ENCODE results near the gene PTPA.

- TF ChIP-seq GATA3 (IDR thresholded peaks at IDR 0.05; ENCODE audit: low read depth, low read length) = no peak
- TF ChIP-seq GATA2 (IDR thresholded peaks at IDR 0.05; ENCODE audit: low read depth, low read length) = no peak
Observed at GRCh38 chr9:129177791-129178567, 66.8 kb downstream of the PTPA start, which contains the start of gene IER5L.
